Vagina (tissue), 2 donors: ENCODE data around the gene PABPC1L2A.

Experiments
- POLR2A ChIP-seq, 2 donors: fragments of 450-650 bp; IDR thresholded peaks; one replicate each; pipeline ENCODE4 v1.6.1; 2017; ENCODE audit warnings: antibody characterized with exemption in 2 of 2, mild to moderate bottlenecking in 2 of 2, moderate library complexity in 2 of 2
- TF ChIP-seq, protein P1 (sequence below), 3 experiments: fragments of 450-650 bp in 2 of 3; fragments of 200-600 bp in 1 of 3; sonication (generic) in 1 of 3; IDR thresholded peaks; one replicate each; pipeline ENCODE4 v1.5.1; 2017 to 2019; ENCODE audit warnings: antibody characterized with exemption in 3 of 3, mild to moderate bottlenecking in 2 of 3, moderate library complexity in 2 of 3

GRCh38 chrX:73069365-73070035, 9.8 kb downstream of the PABPC1L2A start:
- TF ChIP-seq POLR2A (IDR thresholded peaks at IDR 0.05), result no peak
- TF ChIP-seq, protein P1, sequence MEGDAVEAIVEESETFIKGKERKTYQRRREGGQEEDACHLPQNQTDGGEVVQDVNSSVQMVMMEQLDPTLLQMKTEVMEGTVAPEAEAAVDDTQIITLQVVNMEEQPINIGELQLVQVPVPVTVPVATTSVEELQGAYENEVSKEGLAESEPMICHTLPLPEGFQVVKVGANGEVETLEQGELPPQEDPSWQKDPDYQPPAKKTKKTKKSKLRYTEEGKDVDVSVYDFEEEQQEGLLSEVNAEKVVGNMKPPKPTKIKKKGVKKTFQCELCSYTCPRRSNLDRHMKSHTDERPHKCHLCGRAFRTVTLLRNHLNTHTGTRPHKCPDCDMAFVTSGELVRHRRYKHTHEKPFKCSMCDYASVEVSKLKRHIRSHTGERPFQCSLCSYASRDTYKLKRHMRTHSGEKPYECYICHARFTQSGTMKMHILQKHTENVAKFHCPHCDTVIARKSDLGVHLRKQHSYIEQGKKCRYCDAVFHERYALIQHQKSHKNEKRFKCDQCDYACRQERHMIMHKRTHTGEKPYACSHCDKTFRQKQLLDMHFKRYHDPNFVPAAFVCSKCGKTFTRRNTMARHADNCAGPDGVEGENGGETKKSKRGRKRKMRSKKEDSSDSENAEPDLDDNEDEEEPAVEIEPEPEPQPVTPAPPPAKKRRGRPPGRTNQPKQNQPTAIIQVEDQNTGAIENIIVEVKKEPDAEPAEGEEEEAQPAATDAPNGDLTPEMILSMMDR (IDR thresholded peaks at IDR 0.05), result no peak
